ENCODE measurements around the gene MUC13.

MUC13 gene

GRCh38 chr3:124916837-124917409 lies 17.6 kb downstream of the MUC13 start:
- ChIA-PET CTCF (interaction anchor here (1.0 to 7.2 kb wide), 6 partner anchors 11 to 669 kb away, joined by 3 to 48 read pairs (median 9); no protein-coding TSS in a partner anchor), POLR2A (no interaction called here)
- H3K4me3 ChIP-seq (ENCODE audit: low read depth, low read length): no peak overlapping the region
- TF ChIP-seq CTCF (IDR thresholded peaks at IDR 0.05; ENCODE audit: insufficient read depth, low read length, missing control alignments): no peak
- DNase-seq (ENCODE audit: low read depth, low spot score): no peak

GRCh38 chr3:124915254-124915653 lies 19.3 kb downstream of the MUC13 start:
- ChIA-PET CTCF (interaction anchor here (1.0 to 7.2 kb wide), 3 partner anchors 9 to 14 kb away, joined by 3 to 48 read pairs (median 3); no protein-coding TSS in a partner anchor), POLR2A (no interaction called here)
- no peak for DNase-seq (ENCODE audit: low read depth, low spot score)
- no peak overlapping the region for H3K4me3 ChIP-seq (ENCODE audit: low read depth, low read length)
- no peak for TF ChIP-seq CTCF (IDR thresholded peaks at IDR 0.05; ENCODE audit: insufficient read depth, low read length, missing control alignments)

GRCh38 chr3:124907957-124908356 lies 26.6 kb downstream of the MUC13 start:
- DNase-seq (ENCODE audit: low read depth, low spot score): no peak
- CTCF ChIA-PET: interaction anchor here (1.2 to 9.1 kb wide), 5 partner anchors 10 to 678 kb away, joined by 4 to 467 read pairs (median 14); no protein-coding TSS in a partner anchor

GRCh38 chr3:124904835-124905492 lies 29.6 kb downstream of the MUC13 start:
- no peak for DNase-seq (ENCODE audit: low read depth, low spot score)
- ChIA-PET CTCF (interaction anchor here (0.7 to 9.1 kb wide), 8 partner anchors 8 to 339 kb away, joined by 3 to 467 read pairs (median 16); no protein-coding TSS in a partner anchor), POLR2A (no interaction called here)
- TF ChIP-seq CTCF (IDR thresholded peaks at IDR 0.05; ENCODE audit: insufficient read depth, low read length, missing control alignments): no peak
- no peak overlapping the region for H3K4me3 ChIP-seq (ENCODE audit: low read depth, low read length)

More at GRCh38 chr3:124907957-124908356, 26.6 kb downstream of the MUC13 start:
- POLR2A ChIA-PET: no interaction called here
- no peak overlapping the region for H3K4me3 ChIP-seq (ENCODE audit: low read depth, low read length)
- TF ChIP-seq CTCF (IDR thresholded peaks at IDR 0.05; ENCODE audit: insufficient read depth, low read length, missing control alignments): no peak

GRCh38 chr3:124903896-124904834 lies 30.4 kb downstream of the MUC13 start:
- no peak for DNase-seq (ENCODE audit: low read depth, low spot score)
- TF ChIP-seq CTCF (IDR thresholded peaks at IDR 0.05; ENCODE audit: insufficient read depth, low read length, missing control alignments): no peak
- ChIA-PET POLR2A (no interaction called here), CTCF (interaction anchor here (0.7 to 9.1 kb wide), 13 partner anchors 9 to 338 kb away, joined by 3 to 467 read pairs (median 5); no protein-coding TSS in a partner anchor)
- H3K4me3 ChIP-seq (ENCODE audit: low read depth, low read length): no peak overlapping the region
